ENCODE measurements around the gene HBD.

GRCh38 chr11:5246772-5247471 lies 12.6 kb upstream of the HBD start:
- TF ChIP-seq, protein P1, sequence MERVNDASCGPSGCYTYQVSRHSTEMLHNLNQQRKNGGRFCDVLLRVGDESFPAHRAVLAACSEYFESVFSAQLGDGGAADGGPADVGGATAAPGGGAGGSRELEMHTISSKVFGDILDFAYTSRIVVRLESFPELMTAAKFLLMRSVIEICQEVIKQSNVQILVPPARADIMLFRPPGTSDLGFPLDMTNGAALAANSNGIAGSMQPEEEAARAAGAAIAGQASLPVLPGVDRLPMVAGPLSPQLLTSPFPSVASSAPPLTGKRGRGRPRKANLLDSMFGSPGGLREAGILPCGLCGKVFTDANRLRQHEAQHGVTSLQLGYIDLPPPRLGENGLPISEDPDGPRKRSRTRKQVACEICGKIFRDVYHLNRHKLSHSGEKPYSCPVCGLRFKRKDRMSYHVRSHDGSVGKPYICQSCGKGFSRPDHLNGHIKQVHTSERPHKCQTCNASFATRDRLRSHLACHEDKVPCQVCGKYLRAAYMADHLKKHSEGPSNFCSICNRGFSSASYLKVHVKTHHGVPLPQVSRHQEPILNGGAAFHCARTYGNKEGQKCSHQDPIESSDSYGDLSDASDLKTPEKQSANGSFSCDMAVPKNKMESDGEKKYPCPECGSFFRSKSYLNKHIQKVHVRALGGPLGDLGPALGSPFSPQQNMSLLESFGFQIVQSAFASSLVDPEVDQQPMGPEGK (CRISPR knock-in tag; IDR thresholded peaks at IDR 0.05; ENCODE audit: borderline replicate concordance), result no peak
- TF ChIP-seq SNAI2 (CRISPR knock-in tag; IDR thresholded peaks at IDR 0.05) (no peak), BACH2 (CRISPR knock-in tag; IDR thresholded peaks at IDR 0.05; ENCODE audit: borderline replicate concordance) (no peak), GLIS3 (CRISPR knock-in tag; IDR thresholded peaks at IDR 0.05) (no peak), ZC3H10 (CRISPR knock-in tag; IDR thresholded peaks at IDR 0.05) (no peak), ESRRG (CRISPR knock-in tag; IDR thresholded peaks at IDR 0.05) (no peak), ZNF70 (CRISPR knock-in tag; IDR thresholded peaks at IDR 0.05) (no peak), CREB5 (CRISPR knock-in tag; IDR thresholded peaks at IDR 0.05; ENCODE audit: low read depth) (no peak), OSR1 (CRISPR knock-in tag; IDR thresholded peaks at IDR 0.05) (no peak), POU6F1 (CRISPR knock-in tag; IDR thresholded peaks at IDR 0.05; ENCODE audit: borderline replicate concordance, low read depth) (no peak), ZFP3 (CRISPR knock-in tag; IDR thresholded peaks at IDR 0.05) (no peak)

Data from SK-N-SH treated with all-trans-retinoic acid at 6 μM for 48 hours (cell line).